Measurements from ENCODE around the gene TNFSF9. TPM values are rescaled to one million over a fixed set of nuclear protein-coding genes. Genes with fewer than 3 reads are reported as not detected.

The TNFSF9 gene
- total and polyA plus RNA-seq, 4 donors, result 0.08 to 0.12 TPM; not detected in 2

GRCh38 chr19:6514089-6514488, 16.7 kb upstream of the TNFSF9 start (continued):
- no peak for TF ChIP-seq REST (IDR thresholded peaks at IDR 0.05)
- TF ChIP-seq HNF4G (IDR thresholded peaks at IDR 0.05), result no peak

- Histone ChIP-seq H3K36me3 (ENCODE audit: control insufficient read depth in 4 of 4, insufficient read depth in 3 of 4, low read depth in 1 of 4, low read length in 3 of 4) (no peaks in the 10 kb centered on the region), H3K4me3 (ENCODE audit: low read depth in 1 of 3, low read length in 3 of 3) (no peak overlapping the region), H3K4me1 (ENCODE audit: control insufficient read depth in 4 of 4, insufficient read depth in 4 of 4, low read length in 3 of 4) (peaks cover 0 to 8% (median 6%) of the 10 kb centered on the region in 4 donors), H3K9me3 (ENCODE audit: control insufficient read depth in 4 of 4, low read length in 3 of 4) (no peaks in the 10 kb centered on the region), H3K9ac (ENCODE audit: low read depth in 1 of 2, low read length in 2 of 2) (no peak overlapping the region), H3K27ac (ENCODE audit: low read depth in 1 of 2, low read length in 2 of 2) (no peak overlapping the region), H3K27me3 (ENCODE audit: control insufficient read depth in 4 of 4, insufficient read depth in 4 of 4, low read length in 3 of 4) (no peaks in the 10 kb centered on the region)
- 91% methylated on average over 15 of the region's 15 CpGs for WGBS
- no peak for DNase-seq (ENCODE audit: low spot score)
- TF ChIP-seq GABPA (IDR thresholded peaks at IDR 0.05 in 1 of 2, conservative IDR thresholded peaks at IDR 0.05 in 1 of 2), result no peak
- TF ChIP-seq, protein P1, sequence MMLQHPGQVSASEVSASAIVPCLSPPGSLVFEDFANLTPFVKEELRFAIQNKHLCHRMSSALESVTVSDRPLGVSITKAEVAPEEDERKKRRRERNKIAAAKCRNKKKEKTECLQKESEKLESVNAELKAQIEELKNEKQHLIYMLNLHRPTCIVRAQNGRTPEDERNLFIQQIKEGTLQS (IDR thresholded peaks at IDR 0.05), result no peak
- no peak for TF ChIP-seq SP1 (IDR thresholded peaks at IDR 0.05)
- TF ChIP-seq, protein P2, sequence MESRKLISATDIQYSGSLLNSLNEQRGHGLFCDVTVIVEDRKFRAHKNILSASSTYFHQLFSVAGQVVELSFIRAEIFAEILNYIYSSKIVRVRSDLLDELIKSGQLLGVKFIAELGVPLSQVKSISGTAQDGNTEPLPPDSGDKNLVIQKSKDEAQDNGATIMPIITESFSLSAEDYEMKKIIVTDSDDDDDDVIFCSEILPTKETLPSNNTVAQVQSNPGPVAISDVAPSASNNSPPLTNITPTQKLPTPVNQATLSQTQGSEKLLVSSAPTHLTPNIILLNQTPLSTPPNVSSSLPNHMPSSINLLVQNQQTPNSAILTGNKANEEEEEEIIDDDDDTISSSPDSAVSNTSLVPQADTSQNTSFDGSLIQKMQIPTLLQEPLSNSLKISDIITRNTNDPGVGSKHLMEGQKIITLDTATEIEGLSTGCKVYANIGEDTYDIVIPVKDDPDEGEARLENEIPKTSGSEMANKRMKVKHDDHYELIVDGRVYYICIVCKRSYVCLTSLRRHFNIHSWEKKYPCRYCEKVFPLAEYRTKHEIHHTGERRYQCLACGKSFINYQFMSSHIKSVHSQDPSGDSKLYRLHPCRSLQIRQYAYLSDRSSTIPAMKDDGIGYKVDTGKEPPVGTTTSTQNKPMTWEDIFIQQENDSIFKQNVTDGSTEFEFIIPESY (IDR thresholded peaks at IDR 0.05), result no peak
- no peak for TF ChIP-seq MAX (IDR thresholded peaks at IDR 0.05)
- no peak for TF ChIP-seq YY1 (IDR thresholded peaks at IDR 0.05)
- no peak for TF ChIP-seq HNF4A (conservative IDR thresholded peaks at IDR 0.05)
- no peak for TF ChIP-seq RXRA (IDR thresholded peaks at IDR 0.05)
- TF ChIP-seq FOXA2 (IDR thresholded peaks at IDR 0.05), result no peak
- no peak for TF ChIP-seq JUND (IDR thresholded peaks at IDR 0.05)
- TF ChIP-seq FOXA1 (IDR thresholded peaks at IDR 0.05), result no peak
- TF ChIP-seq RAD21 (IDR thresholded peaks at IDR 0.05), result no peak
- no peak for TF ChIP-seq REST (IDR thresholded peaks at IDR 0.05)
- TF ChIP-seq CTCF (IDR thresholded peaks at IDR 0.05; ENCODE audit: low read depth, low read length, missing input control), result no peak
- TF ChIP-seq HNF4G (IDR thresholded peaks at IDR 0.05), result no peak
- no peak for TF ChIP-seq NR2F2 (IDR thresholded peaks at IDR 0.05)
These were observed 15.8 kb upstream of the TNFSF9 start for GRCh38 chr19:6514926-6515544.

Measured in liver (tissue), 9 donors.